Hematopoietic multipotent progenitor cell treated with erythropoietin and hydrocortisone succinate and interleukin-3 and kit ligand, for 6 days (in vitro differentiated cells): ENCODE data around the gene GTF2H2.
"Not testable (repeated sequence)": the region's sequence is repeated elsewhere in the genome, so short reads cannot be mapped to it uniquely, and the experiment has no call there.

Source experiments
- DNase-seq: peaks from one replicate; pipeline ENCODE4 v3.0.0-alpha.2; 2015

The GTF2H2 gene

GRCh38 chr5:71011194-71011792 is 56.2 kb downstream of the GTF2H2 start:
- DNase-seq = no peak

- not testable (repeated sequence) for DNase-seq
These were observed 60.5 kb downstream of the GTF2H2 start for GRCh38 chr5:71006983-71007382.
